ENCODE measurements around the gene C3orf18. TPM values are rescaled to one million over a fixed set of nuclear protein-coding genes. Genes with fewer than 3 reads are reported as not detected.
A peak's percentile ranks its signal among the peaks of the same experiment; 100 is the strongest.

C3orf18 gene
- total RNA-seq, 2 experiments from 2014 or later: 58.5 to 61.6 TPM

DNA sequence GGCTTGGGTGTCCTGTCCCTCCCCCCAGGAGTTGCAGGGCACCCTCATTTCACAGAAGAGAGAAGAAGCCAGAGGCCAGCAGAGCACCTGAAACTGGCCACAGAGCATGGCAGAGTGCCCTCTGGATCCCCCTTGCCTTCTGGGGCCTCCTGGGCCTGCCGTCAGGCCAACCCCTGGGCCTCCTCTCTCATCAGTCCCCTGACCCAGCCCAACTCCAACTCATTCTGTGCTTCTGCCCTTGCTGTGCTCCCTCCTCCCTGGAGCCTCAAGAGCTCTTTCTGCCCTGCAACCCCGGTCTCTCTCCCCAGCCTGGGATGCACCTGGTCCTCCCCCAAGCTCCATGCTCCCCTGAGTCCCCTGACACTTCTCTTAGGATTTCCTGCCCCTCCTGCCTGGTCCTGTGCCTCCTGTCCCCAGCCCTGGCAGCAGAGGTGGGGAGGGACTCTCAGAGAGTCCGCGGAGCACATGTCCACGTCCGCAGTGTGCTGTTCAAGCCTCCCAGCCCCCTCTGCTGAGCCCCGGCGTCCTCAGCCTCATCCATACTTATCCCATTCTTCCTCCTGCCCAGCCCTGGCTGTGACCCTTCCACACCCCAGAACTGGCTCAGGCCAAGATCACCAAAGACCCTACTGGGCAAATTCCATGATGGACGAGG lies 33.6 kb downstream of the C3orf18 start:
- H3K4me1 Mint-ChIP-seq (ENCODE audit: low read depth): no peaks in the 10 kb centered on the region

DNA sequence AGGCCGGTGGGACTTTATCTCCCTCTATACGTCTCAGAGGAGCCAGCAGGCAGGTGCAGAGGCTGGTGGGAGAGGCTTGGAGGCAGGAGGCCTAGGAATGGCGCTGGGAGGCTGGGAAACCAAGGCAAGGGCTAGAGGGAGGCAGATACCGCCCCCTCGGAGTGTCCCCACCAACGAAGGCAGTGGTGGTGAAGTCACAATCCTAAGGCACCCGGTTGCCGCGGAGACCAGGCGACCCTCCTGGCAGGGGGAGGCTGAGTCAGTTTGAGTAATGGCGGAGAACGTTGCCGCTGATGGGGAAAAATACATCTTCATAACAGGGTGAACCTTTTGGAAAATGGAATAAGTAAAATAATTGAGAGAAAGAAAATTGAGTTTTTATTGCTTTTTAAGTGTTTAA lies 34.2 kb downstream of the C3orf18 start:
- peaks cover 43% of the 10 kb centered on the region for H3K27me3 Mint-ChIP-seq (ENCODE audit: low read depth)
- no peaks in the 10 kb centered on the region for H3K9me3 Mint-ChIP-seq (ENCODE audit: insufficient read depth)
- no peaks in the 10 kb centered on the region for H3K4me1 Mint-ChIP-seq (ENCODE audit: low read depth)
- CTCF ChIA-PET: no interaction called here
- DNase-seq (no peak), ATAC-seq (no peak)
- H3K4me3 Mint-ChIP-seq: no peak overlapping the region
- POLR2A ChIA-PET: no interaction called here
- no peak overlapping the region for H3K27ac Mint-ChIP-seq
- H3K36me3 Mint-ChIP-seq (ENCODE audit: low read depth): no peaks in the 10 kb centered on the region

More for the DNA sequence above, 33.6 kb downstream of the C3orf18 start:
- H3K9me3 Mint-ChIP-seq (ENCODE audit: insufficient read depth): no peaks in the 10 kb centered on the region
- CTCF ChIA-PET: interaction anchor here (1.4 kb wide), 1 partner anchor 16 kb away, joined by 3 read pairs; no protein-coding TSS in a partner anchor
- ATAC-seq (no peak), DNase-seq (no peak)
- no peak overlapping the region for H3K27ac Mint-ChIP-seq
- H3K36me3 Mint-ChIP-seq (ENCODE audit: low read depth): no peaks in the 10 kb centered on the region
- no peak overlapping the region for H3K4me3 Mint-ChIP-seq
- POLR2A ChIA-PET: no interaction called here
- H3K27me3 Mint-ChIP-seq (ENCODE audit: low read depth): peaks cover 44% of the 10 kb centered on the region

DNA sequence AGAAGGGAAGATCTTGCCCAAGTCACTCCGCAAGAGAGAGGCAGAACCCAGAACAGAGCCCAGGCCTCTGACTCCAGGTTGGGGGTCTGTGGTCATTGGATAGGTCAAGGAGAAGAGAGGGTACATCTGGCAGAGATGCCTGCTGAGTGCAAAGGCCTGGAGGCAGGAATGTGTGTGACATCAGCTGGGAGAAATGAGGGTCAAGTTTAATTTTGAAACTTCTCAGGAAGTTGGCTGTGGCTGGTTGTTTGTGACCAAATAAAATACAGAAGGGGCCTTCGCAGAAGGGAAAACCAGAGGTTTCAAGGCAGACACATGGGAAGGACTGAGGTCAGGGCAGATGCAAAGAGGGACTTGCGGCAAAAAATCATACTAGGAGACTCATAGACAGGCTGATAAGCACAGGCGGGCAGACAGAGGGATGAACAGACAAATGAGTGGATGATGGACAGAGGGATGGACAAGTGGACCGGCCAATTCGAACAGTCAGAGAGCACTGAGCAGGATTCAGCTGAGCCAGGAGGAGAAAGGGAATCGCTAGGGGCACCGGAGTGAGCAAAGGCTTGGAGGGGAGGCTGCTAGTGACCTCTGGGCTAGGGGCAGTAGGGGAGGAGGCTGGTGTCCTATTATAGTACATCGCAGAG lies 35.4 kb downstream of the C3orf18 start:
- Mint-ChIP-seq H3K4me1 (ENCODE audit: low read depth) (no peaks in the 10 kb centered on the region), H3K36me3 (ENCODE audit: low read depth) (no peaks in the 10 kb centered on the region), H3K27me3 (ENCODE audit: low read depth) (peaks cover 37% of the 10 kb centered on the region), H3K9me3 (ENCODE audit: insufficient read depth) (no peaks in the 10 kb centered on the region), H3K4me3 (no peak overlapping the region), H3K27ac (no peak overlapping the region)
- ATAC-seq (no peak), DNase-seq (no peak)
- POLR2A ChIA-PET: no interaction called here
- CTCF ChIA-PET: no interaction called here

DNA sequence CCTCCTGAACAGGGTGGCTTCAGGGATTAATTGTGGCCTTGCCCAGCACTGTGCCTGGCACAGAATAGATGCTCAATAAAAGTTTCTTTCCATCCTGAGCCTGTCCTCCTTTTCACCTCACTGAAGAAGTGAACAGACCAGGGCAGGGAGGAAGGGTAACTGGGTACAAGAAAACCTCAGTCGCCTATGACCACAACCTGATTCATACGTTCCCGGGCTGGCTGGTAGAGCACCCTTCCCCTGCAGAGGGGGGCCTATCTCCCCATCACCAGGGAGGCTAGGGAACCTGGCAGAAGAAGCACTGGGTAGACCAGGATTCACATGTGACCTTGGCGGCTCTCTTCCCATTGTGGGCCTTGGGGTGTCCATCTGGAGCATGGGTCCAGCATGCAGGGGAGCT lies 36.3 kb downstream of the C3orf18 start:
- peaks cover 32% of the 10 kb centered on the region for H3K27me3 Mint-ChIP-seq (ENCODE audit: low read depth)
- ChIA-PET POLR2A (no interaction called here), CTCF (no interaction called here)
- peaks cover 2% of the 10 kb centered on the region for H3K4me1 Mint-ChIP-seq (ENCODE audit: low read depth)
- H3K4me3 Mint-ChIP-seq: no peak overlapping the region
- no peak for ATAC-seq
- H3K36me3 Mint-ChIP-seq (ENCODE audit: low read depth): no peaks in the 10 kb centered on the region
- H3K9me3 Mint-ChIP-seq (ENCODE audit: insufficient read depth): no peaks in the 10 kb centered on the region
- H3K27ac Mint-ChIP-seq: no peak overlapping the region
- no peak for DNase-seq

DNA sequence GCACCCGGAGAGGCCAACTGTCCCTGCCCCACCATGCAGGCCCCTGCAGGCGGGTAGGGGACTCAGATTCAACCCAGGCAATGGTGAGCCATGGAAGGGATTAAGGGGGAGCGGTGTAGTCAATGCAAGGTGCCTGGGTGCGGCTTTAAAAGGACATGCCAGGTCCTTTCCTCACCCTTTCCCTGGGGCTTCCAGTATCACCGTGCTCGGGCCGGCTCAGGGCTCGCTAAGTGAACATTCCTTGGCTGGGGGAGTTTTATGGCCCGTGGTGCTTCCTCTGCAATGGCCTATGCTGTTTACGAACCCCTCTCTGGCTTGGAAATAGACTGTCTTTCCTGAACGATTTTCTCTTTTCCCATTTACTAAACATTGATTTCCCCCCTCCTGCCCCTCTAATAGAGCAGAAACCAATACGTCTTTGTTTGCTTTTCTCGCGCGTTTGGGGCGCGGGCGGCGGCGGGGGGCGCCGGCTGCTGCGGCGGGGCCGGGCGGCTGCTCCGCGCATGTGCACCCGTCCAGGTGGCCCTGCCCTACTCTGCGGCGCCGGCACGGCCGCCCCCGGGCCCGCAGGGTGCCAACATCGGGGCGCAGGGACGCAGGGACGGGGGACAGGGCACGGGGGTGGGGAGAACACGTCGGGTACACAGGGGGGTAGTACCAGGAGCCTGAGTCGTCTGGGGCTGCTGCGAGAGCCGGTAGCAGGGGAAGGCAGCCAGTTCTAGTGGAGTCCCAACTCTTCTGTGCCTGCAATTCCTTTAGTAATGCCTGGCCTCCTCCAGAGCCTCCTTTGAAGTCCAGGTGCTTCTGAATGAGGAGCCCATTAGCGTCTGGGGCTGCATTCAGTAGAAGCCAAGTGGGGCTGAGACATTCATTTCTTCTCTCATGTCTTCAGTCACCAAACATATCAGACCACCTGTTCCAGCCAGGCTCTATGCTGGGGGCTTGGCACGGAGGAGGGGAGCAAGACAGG lies 37.3 kb downstream of the C3orf18 start:
- Mint-ChIP-seq H3K27ac (no peak overlapping the region), H3K4me3 (no peak overlapping the region), H3K9me3 (ENCODE audit: insufficient read depth) (no peaks in the 10 kb centered on the region), H3K4me1 (ENCODE audit: low read depth) (peaks cover 7% of the 10 kb centered on the region), H3K27me3 (ENCODE audit: low read depth) (peaks cover 32% of the 10 kb centered on the region), H3K36me3 (ENCODE audit: low read depth) (no peaks in the 10 kb centered on the region)
- DNase-seq (no peak), ATAC-seq (no peak)
- CTCF ChIA-PET: no interaction called here
- POLR2A ChIA-PET: no interaction called here

DNA sequence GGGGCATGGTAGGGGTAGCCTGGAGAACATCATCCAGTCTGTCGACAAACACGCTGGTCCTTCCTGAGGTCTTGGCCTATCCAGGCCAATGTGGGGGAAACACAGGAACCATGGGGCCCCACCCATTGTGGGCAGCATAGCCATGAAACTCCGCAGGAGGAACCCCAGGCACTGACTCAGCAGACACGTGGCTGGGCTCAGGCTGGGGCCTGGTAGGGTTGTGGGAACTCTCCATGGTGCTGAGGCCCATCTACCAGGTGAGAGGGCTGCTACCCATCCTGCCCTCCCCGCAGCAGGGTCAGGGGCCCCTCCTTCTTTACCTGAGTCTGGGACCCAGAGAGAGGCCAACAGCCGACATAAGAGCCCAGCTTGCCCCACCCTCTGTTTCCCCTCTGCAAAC lies 41.6 kb downstream of the C3orf18 start:
- DNase-seq (peak; percentile 84), ATAC-seq (peak; percentile 91)
- no peak overlapping the region for H3K27ac Mint-ChIP-seq
- peaks cover 7% of the 10 kb centered on the region for H3K4me1 Mint-ChIP-seq (ENCODE audit: low read depth)
- no peak overlapping the region for H3K4me3 Mint-ChIP-seq
- no peaks in the 10 kb centered on the region for H3K36me3 Mint-ChIP-seq (ENCODE audit: low read depth)
- CTCF ChIA-PET: interaction anchor here (2.9 kb wide), 1 partner anchor 17 kb away, joined by 12 read pairs; no protein-coding TSS in a partner anchor
- H3K27me3 Mint-ChIP-seq (ENCODE audit: low read depth): peaks cover 18% of the 10 kb centered on the region
- H3K9me3 Mint-ChIP-seq (ENCODE audit: insufficient read depth): no peaks in the 10 kb centered on the region
- POLR2A ChIA-PET: no interaction called here

DNA sequence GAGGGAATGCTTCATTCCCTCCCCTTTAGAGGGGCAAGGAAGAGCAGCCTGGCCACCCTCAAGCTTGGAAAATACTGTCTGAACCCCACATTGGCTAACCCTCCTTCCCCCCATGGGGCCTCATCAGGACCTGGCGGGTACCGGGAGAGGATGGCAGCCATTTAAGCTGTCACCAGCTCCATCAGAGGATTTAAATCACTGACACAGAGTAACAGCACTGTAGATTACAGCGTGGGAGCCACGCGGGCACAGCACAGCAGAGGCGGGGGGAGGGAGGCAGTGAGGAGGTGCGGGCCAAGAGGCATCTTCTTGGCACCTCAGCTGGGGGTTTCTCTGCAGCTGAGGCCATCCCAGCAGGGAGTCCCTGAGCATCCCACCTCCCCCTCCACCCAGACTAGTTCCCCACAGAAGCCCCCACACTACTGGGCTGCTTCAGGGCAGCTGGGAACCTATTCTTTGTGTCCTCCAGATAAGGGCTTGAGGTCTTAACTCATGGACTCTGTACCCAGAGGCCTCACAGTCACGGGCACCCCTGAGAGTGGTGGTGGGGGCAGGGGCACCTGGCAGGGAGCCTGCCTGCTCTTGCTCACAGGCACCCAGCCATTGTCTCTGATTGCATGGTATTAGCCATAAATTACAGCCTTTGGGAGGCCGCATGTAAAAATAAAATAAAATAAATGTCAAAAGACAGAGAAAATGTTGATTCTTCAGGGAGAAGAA lies 42.2 kb downstream of the C3orf18 start:
- Mint-ChIP-seq H3K4me3 (no peak overlapping the region), H3K9me3 (ENCODE audit: insufficient read depth) (no peaks in the 10 kb centered on the region), H3K27ac (no peak overlapping the region), H3K27me3 (ENCODE audit: low read depth) (peaks cover 13% of the 10 kb centered on the region), H3K4me1 (ENCODE audit: low read depth) (peaks cover 7% of the 10 kb centered on the region), H3K36me3 (ENCODE audit: low read depth) (no peaks in the 10 kb centered on the region)
- ATAC-seq (no peak), DNase-seq (no peak)
- ChIA-PET CTCF (interaction anchor here (2.9 kb wide), 1 partner anchor 17 kb away, joined by 12 read pairs; no protein-coding TSS in a partner anchor), POLR2A (no interaction called here)

DNA sequence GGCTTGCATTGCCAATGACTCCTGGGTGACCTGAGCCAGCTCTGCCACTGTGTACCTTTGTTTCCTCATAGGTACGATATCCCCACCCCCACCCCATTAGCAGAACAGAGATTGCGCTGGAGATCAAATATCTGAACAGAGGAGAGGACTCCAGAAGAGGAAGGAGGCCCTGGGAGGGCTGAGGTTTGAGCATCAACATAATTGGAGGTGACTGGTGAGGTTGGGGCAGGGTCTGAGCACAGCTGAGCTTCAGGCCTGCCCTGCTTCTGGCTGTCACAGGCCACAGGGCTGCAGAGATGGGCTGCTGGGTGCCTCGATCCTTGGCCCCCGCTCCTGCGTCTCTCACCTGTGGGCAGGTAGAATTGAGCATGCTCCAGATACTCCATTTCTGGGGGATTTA lies 42.8 kb downstream of the C3orf18 start:
- no peak overlapping the region for H3K27ac Mint-ChIP-seq
- no peaks in the 10 kb centered on the region for H3K36me3 Mint-ChIP-seq (ENCODE audit: low read depth)

DNA sequence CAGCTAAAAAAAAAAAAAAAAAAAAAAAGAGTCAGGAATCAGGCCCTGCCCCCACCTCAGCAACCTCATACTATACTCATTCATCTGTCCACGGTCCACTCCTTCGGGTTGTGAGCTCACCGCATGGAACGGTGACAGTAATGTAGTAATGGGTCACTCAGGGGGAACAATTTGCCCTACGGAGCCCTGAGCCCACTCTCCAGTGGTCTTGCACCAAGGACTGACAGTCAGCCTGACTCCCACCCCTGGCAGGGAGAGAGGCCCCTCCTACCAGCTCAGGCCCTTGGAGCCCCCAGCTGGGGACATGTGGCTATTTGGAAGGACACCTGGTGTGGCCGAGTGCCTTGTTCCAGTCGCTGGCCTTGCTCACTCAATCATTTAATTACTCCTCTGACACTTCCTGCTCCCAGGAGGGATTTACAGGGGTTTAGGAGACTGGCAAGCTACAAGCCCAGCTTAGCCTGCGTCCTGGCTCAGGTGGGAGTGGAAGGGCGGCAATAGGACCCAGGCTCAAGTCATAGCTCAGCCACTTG lies 44.2 kb downstream of the C3orf18 start:
- Mint-ChIP-seq H3K36me3 (ENCODE audit: low read depth) (no peaks in the 10 kb centered on the region), H3K9me3 (ENCODE audit: insufficient read depth) (no peaks in the 10 kb centered on the region), H3K27ac (no peak overlapping the region), H3K4me3 (no peak overlapping the region), H3K4me1 (ENCODE audit: low read depth) (peaks cover 17% of the 10 kb centered on the region), H3K27me3 (ENCODE audit: low read depth) (peaks cover 4% of the 10 kb centered on the region)
- ATAC-seq (no peak), DNase-seq (no peak)
- POLR2A ChIA-PET: no interaction called here
- CTCF ChIA-PET: interaction anchor here (0.9 to 1.3 kb wide), 3 partner anchors 10 to 93 kb away, joined by 3 read pairs; partner anchors contain the start of gene MAPKAPK3

More for the DNA sequence above, 42.8 kb downstream of the C3orf18 start:
- ChIA-PET CTCF (interaction anchor here (2.9 kb wide), 1 partner anchor 18 kb away, joined by 12 read pairs; no protein-coding TSS in a partner anchor), POLR2A (no interaction called here)
- DNase-seq: no peak
- Mint-ChIP-seq H3K4me3 (no peak overlapping the region), H3K27me3 (ENCODE audit: low read depth) (peaks cover 12% of the 10 kb centered on the region), H3K4me1 (ENCODE audit: low read depth) (peaks cover 8% of the 10 kb centered on the region), H3K9me3 (ENCODE audit: insufficient read depth) (no peaks in the 10 kb centered on the region)
- ATAC-seq: no peak

DNA sequence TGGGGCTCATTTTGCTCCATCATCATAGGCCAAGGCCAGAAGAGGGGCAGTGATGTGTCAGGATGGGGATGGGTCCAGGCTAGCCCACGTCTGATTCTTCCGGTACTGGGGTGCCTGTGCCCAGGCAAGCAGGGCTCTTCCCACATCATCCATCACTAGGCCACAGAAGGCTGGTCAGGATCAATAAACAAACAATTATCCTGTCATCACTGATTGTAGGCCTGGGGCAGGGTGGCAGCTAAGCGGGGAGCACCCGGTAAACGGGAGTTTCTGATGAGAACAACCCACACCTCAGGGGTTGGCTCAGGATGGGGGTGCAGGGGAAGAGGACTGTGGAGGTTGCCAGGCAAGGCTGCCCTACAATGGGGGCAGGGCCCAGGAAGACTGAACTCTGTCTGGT lies 46.0 kb downstream of the C3orf18 start:
- CTCF ChIA-PET: interaction anchor here (1.1 to 2.2 kb wide), 2 partner anchors 83 to 92 kb away, joined by 3 to 8 read pairs; no protein-coding TSS in a partner anchor
- POLR2A ChIA-PET: no interaction called here
- DNase-seq: no peak
- Mint-ChIP-seq H3K36me3 (ENCODE audit: low read depth) (no peaks in the 10 kb centered on the region), H3K4me1 (ENCODE audit: low read depth) (peaks cover 17% of the 10 kb centered on the region), H3K27ac (no peak overlapping the region), H3K9me3 (ENCODE audit: insufficient read depth) (no peaks in the 10 kb centered on the region), H3K27me3 (ENCODE audit: low read depth) (peaks cover 6% of the 10 kb centered on the region), H3K4me3 (no peak overlapping the region)
- ATAC-seq: no peak

DNA sequence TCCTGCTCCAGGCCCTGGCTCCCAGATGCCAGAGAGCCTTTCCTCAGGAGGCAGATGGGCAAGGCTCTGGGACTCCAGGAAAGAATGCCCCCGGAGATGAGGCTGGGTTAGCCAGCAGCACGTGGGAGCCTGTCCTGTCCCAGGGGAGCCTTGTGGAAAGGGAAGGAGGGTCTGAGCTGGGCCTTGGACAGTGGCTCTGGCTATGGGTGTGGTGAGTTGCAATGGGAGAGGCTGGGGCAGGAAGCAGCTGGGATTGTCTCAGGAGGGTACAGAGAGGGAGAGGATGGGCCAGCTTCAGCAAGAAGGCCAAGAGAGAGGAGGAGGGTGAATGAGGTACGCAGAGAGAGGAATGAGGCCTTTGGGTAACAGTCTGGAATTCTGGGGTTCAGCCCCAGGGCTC lies 46.7 kb downstream of the C3orf18 start:
- H3K27me3 Mint-ChIP-seq (ENCODE audit: low read depth): peaks cover 6% of the 10 kb centered on the region
- no peak overlapping the region for H3K27ac Mint-ChIP-seq
- ChIA-PET CTCF (interaction anchor here (2.2 kb wide), 1 partner anchor 93 kb away, joined by 8 read pairs; no protein-coding TSS in a partner anchor), POLR2A (no interaction called here)
- no peak for DNase-seq
- no peak overlapping the region for H3K4me3 Mint-ChIP-seq
- no peaks in the 10 kb centered on the region for H3K36me3 Mint-ChIP-seq (ENCODE audit: low read depth)
- no peaks in the 10 kb centered on the region for H3K9me3 Mint-ChIP-seq (ENCODE audit: insufficient read depth)
- ATAC-seq: no peak
- peaks cover 12% of the 10 kb centered on the region for H3K4me1 Mint-ChIP-seq (ENCODE audit: low read depth)
